HAP-1 (cell line): Measurements from ENCODE around the gene BTBD7.

ENCODE experiments used
- DNase-seq, 2 experiments: peaks; one replicate each; pipeline ENCODE4 v3.0.0-alpha.2; 2016 to 2020; ENCODE audit warnings: low spot score in 2 of 2
- H3K27me3 ChIP-seq: fragments of 250-450 bp; sonication (Bioruptor Pico); 2 replicates; pipeline ENCODE4 v1.5.1; 2020; ENCODE audit warnings: low read depth, mild to moderate bottlenecking, moderate library complexity
- H3K36me3 ChIP-seq: fragments of 250-450 bp; sonication (Bioruptor Pico); replicated peaks from 2 replicates; pipeline ENCODE4 v1.5.1; 2020; ENCODE audit warnings: mild to moderate bottlenecking
- H3K4me1 ChIP-seq: fragments of 250-450 bp; sonication (Bioruptor Pico); 2 replicates; pipeline ENCODE4 v1.5.1; 2020; ENCODE audit warnings: mild to moderate bottlenecking
- H3K4me3 ChIP-seq: fragments of 250-450 bp; sonication (Bioruptor Pico); 2 replicates; pipeline ENCODE4 v1.5.1; 2020; ENCODE audit warnings: mild to moderate bottlenecking, moderate library complexity
- H3K9me3 ChIP-seq: fragments of 250-450 bp; sonication (Bioruptor Pico); 2 replicates; pipeline ENCODE4 v1.5.1; 2020; ENCODE audit warnings: mild to moderate bottlenecking, moderate library complexity
- in situ Hi-C: fragments of 300-500 bp; cut with MboI; formaldehyde crosslinking; loops from 3 replicates; pipeline ENCODE4 v1.14.3; 2020; ENCODE audit warnings: low sequenced_read_pairs, inconsistent platforms, mixed read lengths

The BTBD7 gene

DNA sequence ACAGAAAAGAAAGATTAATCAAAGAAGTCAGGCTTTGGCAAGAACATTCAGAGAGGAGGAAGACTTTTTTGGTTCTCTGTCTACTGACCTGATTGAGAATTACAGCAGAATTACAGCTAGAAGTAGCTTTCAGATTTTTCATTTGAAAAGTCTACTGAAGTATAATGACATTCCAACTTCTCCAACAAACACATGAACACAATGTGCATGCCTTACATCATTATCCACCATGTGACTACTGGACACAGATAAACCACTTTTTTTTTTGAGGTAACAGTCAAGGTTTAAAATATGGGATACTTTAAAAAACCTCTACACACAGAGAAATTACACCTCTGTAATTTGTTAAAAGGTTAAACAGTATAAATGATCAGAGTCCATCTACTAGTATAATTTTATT lies 12.3 kb downstream of the BTBD7 start:
- in situ Hi-C loops, result no loop called here
- Histone ChIP-seq H3K36me3 (no peaks in the 10 kb centered on the region; the same call in none of the 2 replicates), H3K4me3 (no peak overlapping the region), H3K4me1 (peaks cover 17% of the 10 kb centered on the region), H3K9me3 (no peaks in the 10 kb centered on the region), H3K27me3 (no peaks in the 10 kb centered on the region)
- DNase-seq, result no peak

DNA sequence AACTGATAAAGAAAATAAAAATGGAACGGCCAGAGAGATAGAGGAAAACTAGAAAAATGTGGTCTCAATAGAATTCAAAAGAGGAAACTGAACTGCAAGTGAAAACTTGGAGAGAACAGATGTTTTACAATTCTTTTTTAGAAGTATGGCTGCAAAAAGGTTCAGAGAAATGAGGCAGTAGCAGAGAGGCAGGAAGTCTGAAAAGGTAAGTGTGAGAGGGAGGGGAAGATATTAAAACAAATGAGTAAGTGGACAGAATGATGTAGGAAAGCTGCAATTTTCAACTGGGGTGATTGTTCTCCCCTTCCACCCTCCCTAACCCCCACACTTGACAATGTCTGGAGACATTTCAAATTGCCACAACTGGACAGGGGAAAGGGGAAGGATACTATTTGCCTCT lies 12.9 kb downstream of the BTBD7 start:
- in situ Hi-C loops, result no loop called here
- DNase-seq, result no peak
- H3K9me3 ChIP-seq, result no peaks in the 10 kb centered on the region
- no peaks in the 10 kb centered on the region for H3K27me3 ChIP-seq
- H3K36me3 ChIP-seq, result no peaks in the 10 kb centered on the region; the same call in 1 of the 2 replicates
- H3K4me1 ChIP-seq, result peaks cover 17% of the 10 kb centered on the region
- no peak overlapping the region for H3K4me3 ChIP-seq

DNA sequence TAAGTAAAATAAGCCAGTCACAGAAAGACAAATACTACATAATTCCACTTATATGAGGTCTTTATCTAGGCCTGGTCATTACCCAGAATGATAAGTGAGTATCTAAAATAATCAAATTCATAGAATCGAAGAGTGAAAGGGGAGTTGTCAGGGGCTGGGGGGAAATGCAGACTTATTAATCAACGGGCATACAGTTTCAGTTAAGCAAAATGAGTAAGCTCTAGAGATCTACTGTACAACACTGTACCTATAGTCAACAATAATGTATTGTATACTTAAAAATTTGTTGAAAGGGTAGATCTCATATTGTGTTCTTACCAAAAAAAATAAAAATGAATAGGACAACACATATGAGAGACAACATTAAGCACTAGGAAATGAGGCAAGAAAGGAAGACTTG lies 13.3 kb downstream of the BTBD7 start:
- no peak for DNase-seq
- no peaks in the 10 kb centered on the region for H3K27me3 ChIP-seq
- no peaks in the 10 kb centered on the region; the same call in 1 of the 2 replicates for H3K36me3 ChIP-seq
- no peaks in the 10 kb centered on the region for H3K9me3 ChIP-seq
- H3K4me1 ChIP-seq, result peaks cover 17% of the 10 kb centered on the region
- in situ Hi-C loops, result no loop called here
- H3K4me3 ChIP-seq, result no peak overlapping the region

- Histone ChIP-seq H3K36me3 (no peaks in the 10 kb centered on the region; the same call in 1 of the 2 replicates), H3K27me3 (no peaks in the 10 kb centered on the region), H3K4me1 (peaks cover 17% of the 10 kb centered on the region), H3K9me3 (no peaks in the 10 kb centered on the region), H3K4me3 (no peak overlapping the region)
- DNase-seq, result no peak
- in situ Hi-C loops, result no loop called here
Observed at GRCh38 chr14:93318927-93319326, 13.9 kb downstream of the BTBD7 start.

GRCh38 chr14:93317875-93318807 lies 14.7 kb downstream of the BTBD7 start:
- no peaks in the 10 kb centered on the region for H3K9me3 ChIP-seq
- H3K4me1 ChIP-seq, result peaks cover 17% of the 10 kb centered on the region
- in situ Hi-C loops, result no loop called here
- DNase-seq, result no peak
- no peaks in the 10 kb centered on the region for H3K27me3 ChIP-seq
- H3K36me3 ChIP-seq, result no peaks in the 10 kb centered on the region; the same call in 1 of the 2 replicates
- H3K4me3 ChIP-seq, result no peak overlapping the region

GRCh38 chr14:93317210-93317874 lies 15.5 kb downstream of the BTBD7 start:
- in situ Hi-C loops, result no loop called here
- Histone ChIP-seq H3K27me3 (no peaks in the 10 kb centered on the region), H3K9me3 (no peaks in the 10 kb centered on the region), H3K4me3 (no peak overlapping the region), H3K36me3 (no peaks in the 10 kb centered on the region; the same call in 1 of the 2 replicates), H3K4me1 (peaks cover 17% of the 10 kb centered on the region)
- DNase-seq, result no peak

GRCh38 chr14:93316716-93317115 lies 16.1 kb downstream of the BTBD7 start:
- Histone ChIP-seq H3K36me3 (no peaks in the 10 kb centered on the region; the same call in 1 of the 2 replicates), H3K4me3 (no peak overlapping the region), H3K27me3 (no peaks in the 10 kb centered on the region), H3K4me1 (peaks cover 17% of the 10 kb centered on the region), H3K9me3 (no peaks in the 10 kb centered on the region)
- DNase-seq, result no peak
- in situ Hi-C loops, result no loop called here

DNA sequence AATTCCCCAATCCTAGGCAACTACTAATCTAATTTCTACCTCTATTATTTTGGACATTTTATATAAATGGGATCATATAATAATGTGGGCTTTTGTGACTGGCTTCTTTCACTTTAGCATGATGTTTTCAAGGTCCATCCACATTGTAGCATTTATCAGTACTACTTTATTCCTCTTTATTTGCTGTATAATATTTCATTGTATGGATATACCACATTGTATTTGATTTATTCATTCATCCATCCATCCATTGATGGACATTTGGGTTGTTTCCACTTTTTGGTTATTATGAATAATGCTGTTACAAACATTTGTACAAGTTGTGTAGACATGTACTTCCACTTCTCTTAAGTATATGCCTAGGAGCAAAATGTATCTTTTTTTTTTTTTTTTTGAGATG lies 17.3 kb downstream of the BTBD7 start:
- no peaks in the 10 kb centered on the region for H3K36me3 ChIP-seq
- in situ Hi-C loops, result no loop called here

DNA sequence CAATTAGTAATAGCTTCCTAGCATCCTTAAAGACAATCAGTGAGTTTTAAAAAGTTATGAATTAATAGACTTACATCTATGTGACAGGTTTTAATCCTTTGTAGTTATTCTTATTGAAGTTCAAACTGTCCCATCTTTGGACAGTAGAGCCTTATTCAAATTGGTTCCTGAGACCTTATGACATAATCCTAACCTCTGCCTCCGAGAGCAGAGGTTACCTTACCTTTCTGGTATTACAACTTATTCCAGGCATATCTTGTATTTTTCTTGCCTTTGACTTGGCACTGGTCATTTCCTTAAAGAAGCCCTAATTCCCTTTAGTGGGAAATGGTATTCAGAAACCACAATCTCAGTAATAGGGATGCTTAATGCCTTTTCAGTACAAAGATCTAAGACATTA lies 21.8 kb downstream of the BTBD7 start:
- Histone ChIP-seq H3K9me3 (no peaks in the 10 kb centered on the region), H3K27me3 (no peaks in the 10 kb centered on the region), H3K4me1 (peaks cover under 1% of the 10 kb centered on the region; the same call in 1 of the 2 replicates), H3K4me3 (no peak overlapping the region), H3K36me3 (no peaks in the 10 kb centered on the region)
- in situ Hi-C loops, result no loop called here
- no peak for DNase-seq

More for the DNA sequence above, 17.3 kb downstream of the BTBD7 start:
- Histone ChIP-seq H3K27me3 (no peaks in the 10 kb centered on the region), H3K4me1 (peaks cover 12% of the 10 kb centered on the region), H3K9me3 (no peaks in the 10 kb centered on the region), H3K4me3 (no peak overlapping the region)
- no peak for DNase-seq

GRCh38 chr14:93309427-93309966 lies 23.3 kb downstream of the BTBD7 start:
- no peaks in the 10 kb centered on the region for H3K27me3 ChIP-seq
- H3K36me3 ChIP-seq, result no peaks in the 10 kb centered on the region
- no peak for DNase-seq
- no peak overlapping the region for H3K4me3 ChIP-seq
- peaks cover 15% of the 10 kb centered on the region for H3K4me1 ChIP-seq
- no peaks in the 10 kb centered on the region for H3K9me3 ChIP-seq
- in situ Hi-C loops, result no loop called here

DNA sequence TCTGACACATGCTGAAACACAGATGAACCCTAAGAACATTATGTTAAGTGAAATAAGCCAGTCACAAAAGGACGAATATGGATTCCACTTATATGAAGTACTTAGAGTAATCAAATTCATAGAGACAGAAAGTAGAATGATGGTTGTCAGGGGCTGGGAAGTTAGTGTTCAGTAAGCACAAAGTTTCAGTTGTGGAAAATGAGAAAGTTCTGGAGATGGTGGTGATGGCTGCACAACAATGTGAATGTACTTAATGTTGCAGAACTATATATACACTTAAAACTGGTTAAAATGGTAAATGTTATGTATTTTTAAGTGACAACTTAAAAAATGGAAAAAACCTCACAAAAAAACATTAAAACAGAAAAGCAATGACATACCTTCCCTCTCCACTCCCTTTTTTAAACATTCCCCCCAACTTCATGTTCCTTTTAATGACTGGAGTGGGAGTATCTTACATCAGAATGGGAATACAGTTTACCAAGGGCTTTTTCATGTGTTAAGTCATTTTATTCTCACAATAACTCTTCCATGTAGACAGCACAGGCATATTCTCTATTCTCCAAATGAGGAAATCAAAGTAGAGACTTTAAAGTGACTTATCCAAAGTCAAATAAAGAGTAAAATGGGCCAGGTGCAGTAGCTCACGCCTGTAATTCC lies 24.0 kb downstream of the BTBD7 start:
- Histone ChIP-seq H3K4me1 (peaks cover 16% of the 10 kb centered on the region), H3K27me3 (no peaks in the 10 kb centered on the region)
- in situ Hi-C loops, result no loop called here

GRCh38 chr14:93306812-93307211 lies 26.0 kb downstream of the BTBD7 start:
- in situ Hi-C loops, result no loop called here
- no peak overlapping the region for H3K4me3 ChIP-seq
- no peaks in the 10 kb centered on the region for H3K9me3 ChIP-seq
- peaks cover 36% of the 10 kb centered on the region for H3K4me1 ChIP-seq
- no peak for DNase-seq
- H3K27me3 ChIP-seq, result no peaks in the 10 kb centered on the region
- H3K36me3 ChIP-seq, result no peaks in the 10 kb centered on the region

More for the DNA sequence above, 24.0 kb downstream of the BTBD7 start:
- DNase-seq, result no peak
- Histone ChIP-seq H3K4me3 (no peak overlapping the region), H3K9me3 (no peaks in the 10 kb centered on the region), H3K36me3 (no peaks in the 10 kb centered on the region)

DNA sequence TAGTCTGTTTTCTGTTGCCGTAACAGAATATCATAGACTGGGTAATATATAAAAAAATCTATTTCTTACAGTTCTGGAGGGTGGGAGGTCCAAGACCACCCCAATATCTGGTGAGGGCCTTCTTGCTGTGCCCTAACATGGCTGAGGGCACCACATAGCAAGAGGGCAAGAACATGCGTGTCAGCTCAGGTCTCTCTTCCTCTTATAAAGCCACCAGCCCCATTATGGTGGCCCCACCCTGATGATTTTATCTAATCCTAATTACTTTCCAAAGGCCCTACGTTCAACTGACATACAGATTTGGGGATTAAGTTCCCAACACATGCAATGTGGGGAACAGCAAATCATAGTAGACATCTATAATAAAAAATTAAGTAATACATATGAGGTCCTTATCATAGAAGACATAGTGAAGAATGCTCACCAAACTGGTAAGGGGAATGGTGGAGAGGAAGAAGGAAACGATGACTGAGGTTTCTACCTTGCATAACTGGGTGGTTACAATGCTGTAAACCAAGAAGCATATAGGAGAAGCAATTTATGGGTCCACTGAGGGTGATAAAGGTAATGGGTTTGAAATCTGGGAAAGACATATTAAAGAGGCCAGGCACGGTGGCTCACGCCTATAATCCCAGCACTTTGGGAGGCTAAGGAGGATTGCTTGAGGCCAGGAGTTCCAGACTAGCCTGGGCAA lies 27.0 kb downstream of the BTBD7 start:
- Histone ChIP-seq H3K9me3 (no peaks in the 10 kb centered on the region), H3K36me3 (no peaks in the 10 kb centered on the region), H3K4me1 (peaks cover 40% of the 10 kb centered on the region), H3K4me3 (no peak overlapping the region), H3K27me3 (no peaks in the 10 kb centered on the region)
- DNase-seq, result no peak
- in situ Hi-C loops, result no loop called here
